ENCODE measurements around the gene NSMF. TPM values are rescaled to one million over a fixed set of nuclear protein-coding genes. Genes with fewer than 3 reads are reported as not detected.

NSMF gene
- total RNA-seq, 2 experiments from 2014 or later, result 57.6 to 60.3 TPM

GRCh38 chr9:137462986-137463930 is 4.1 kb upstream of the NSMF start:
- Mint-ChIP-seq H3K9me3 (no peaks in the 10 kb centered on the region), H3K27me3 (no peaks in the 10 kb centered on the region), H3K4me3 (peak overlapping the region; percentile 25), H3K4me1 (peaks cover 24% of the 10 kb centered on the region), H3K27ac (peak overlapping the region; percentile 78), H3K36me3 (ENCODE audit: low read depth) (no peaks in the 10 kb centered on the region)
- POLR2A ChIA-PET, result no interaction called here
- CTCF ChIA-PET, result interaction anchor here (1.4 to 1.6 kb wide), 2 partner anchors 28 to 40 kb away, joined by 5 to 6 read pairs; partner anchors contain the start of genes EXD3 and NOXA1
- no peak for DNase-seq

- no peaks in the 10 kb centered on the region for H3K9me3 Mint-ChIP-seq
- no peak for DNase-seq
- peak overlapping the region; percentile 91 for H3K27ac Mint-ChIP-seq
- CTCF ChIA-PET, result interaction anchor here (0.6 to 1.6 kb wide), 7 partner anchors 13 to 130 kb away, joined by 3 to 6 read pairs (median 4); partner anchors contain the start of genes EXD3 and NOXA1
- POLR2A ChIA-PET, result interaction anchor here (1.0 kb wide), 1 partner anchor 222 kb away, joined by 3 read pairs; the partner anchor contains the start of gene TUBB4B
- no peak overlapping the region for H3K4me3 Mint-ChIP-seq
- H3K27me3 Mint-ChIP-seq, result no peaks in the 10 kb centered on the region
- no peaks in the 10 kb centered on the region for H3K36me3 Mint-ChIP-seq (ENCODE audit: low read depth)
- peaks cover 24% of the 10 kb centered on the region for H3K4me1 Mint-ChIP-seq
These were observed 3.4 kb upstream of the NSMF start for GRCh38 chr9:137462396-137462985.

GRCh38 chr9:137461663-137462395 is 2.7 kb upstream of the NSMF start:
- Mint-ChIP-seq H3K27ac (peak overlapping the region; percentile 91), H3K4me1 (peaks cover 25% of the 10 kb centered on the region), H3K27me3 (no peaks in the 10 kb centered on the region), H3K4me3 (peak overlapping the region; percentile 66), H3K9me3 (no peaks in the 10 kb centered on the region), H3K36me3 (ENCODE audit: low read depth) (no peaks in the 10 kb centered on the region)
- ChIA-PET POLR2A (interaction anchor here (1.0 kb wide), 1 partner anchor 221 kb away, joined by 3 read pairs; the partner anchor contains the start of gene TUBB4B), CTCF (interaction anchor here (0.6 to 1.1 kb wide), 6 partner anchors 9 to 130 kb away, joined by 3 to 5 read pairs (median 4); partner anchors contain the start of genes EXD3 and NOXA1)
- peak; percentile 85 for DNase-seq

- H3K27me3 Mint-ChIP-seq, result no peaks in the 10 kb centered on the region
- H3K27ac Mint-ChIP-seq, result peak overlapping the region; percentile 78
- no peaks in the 10 kb centered on the region for H3K9me3 Mint-ChIP-seq
- peak overlapping the region; percentile 40 for H3K4me3 Mint-ChIP-seq
- no peaks in the 10 kb centered on the region for H3K36me3 Mint-ChIP-seq (ENCODE audit: low read depth)
- peaks cover 28% of the 10 kb centered on the region for H3K4me1 Mint-ChIP-seq
- no peak for DNase-seq
- POLR2A ChIA-PET, result interaction anchor here (1.0 kb wide), 1 partner anchor 220 kb away, joined by 3 read pairs; the partner anchor contains the start of gene TUBB4B
- CTCF ChIA-PET, result interaction anchor here (1.0 to 1.1 kb wide), 2 partner anchors 9 to 11 kb away, joined by 3 to 5 read pairs; no protein-coding TSS in a partner anchor
These were observed 2.2 kb upstream of the NSMF start for GRCh38 chr9:137461316-137461662.

- CTCF ChIA-PET, result interaction anchor here (1.1 kb wide), 1 partner anchor 8 kb away, joined by 5 read pairs; no protein-coding TSS in a partner anchor
- peaks cover 3% of the 10 kb centered on the region for H3K36me3 Mint-ChIP-seq (ENCODE audit: low read depth)
- POLR2A ChIA-PET, result no interaction called here
- H3K27ac Mint-ChIP-seq, result peak overlapping the region; percentile 87
- no peak for DNase-seq
- H3K4me1 Mint-ChIP-seq, result peaks cover 35% of the 10 kb centered on the region
- no peaks in the 10 kb centered on the region for H3K27me3 Mint-ChIP-seq
- H3K4me3 Mint-ChIP-seq, result peak overlapping the region; percentile 40
- no peaks in the 10 kb centered on the region for H3K9me3 Mint-ChIP-seq
These were observed 1.5 kb upstream of the NSMF start for GRCh38 chr9:137460363-137461315.

- POLR2A ChIA-PET, result no interaction called here
- CTCF ChIA-PET, result interaction anchor here (0.7 kb wide), 1 partner anchor 37 kb away, joined by 4 read pairs; the partner anchor contains the start of genes EXD3 and NOXA1
- H3K27me3 Mint-ChIP-seq, result no peaks in the 10 kb centered on the region
- DNase-seq, result no peak
- H3K4me1 Mint-ChIP-seq, result peaks cover 35% of the 10 kb centered on the region
- H3K27ac Mint-ChIP-seq, result peak overlapping the region; percentile 87
- peak overlapping the region; percentile 30 for H3K4me3 Mint-ChIP-seq
- no peaks in the 10 kb centered on the region for H3K9me3 Mint-ChIP-seq
- H3K36me3 Mint-ChIP-seq (ENCODE audit: low read depth), result peaks cover 3% of the 10 kb centered on the region
These were observed 648 bp upstream of the NSMF start for GRCh38 chr9:137459601-137460362.

GRCh38 chr9:137458194-137459151 is 661 bp downstream of the NSMF start:
- H3K27ac Mint-ChIP-seq, result no peak overlapping the region
- no peaks in the 10 kb centered on the region for H3K9me3 Mint-ChIP-seq
- H3K36me3 Mint-ChIP-seq (ENCODE audit: low read depth), result peaks cover 9% of the 10 kb centered on the region
- peaks cover 44% of the 10 kb centered on the region for H3K4me1 Mint-ChIP-seq
- CTCF ChIA-PET, result no interaction called here
- H3K27me3 Mint-ChIP-seq, result no peaks in the 10 kb centered on the region
- POLR2A ChIA-PET, result no interaction called here
- peak; percentile 37 for DNase-seq
- peak overlapping the region; percentile 41 for H3K4me3 Mint-ChIP-seq

GRCh38 chr9:137457406-137458193 is 1.5 kb downstream of the NSMF start:
- POLR2A ChIA-PET, result no interaction called here
- no peaks in the 10 kb centered on the region for H3K9me3 Mint-ChIP-seq
- H3K4me1 Mint-ChIP-seq, result peaks cover 42% of the 10 kb centered on the region
- CTCF ChIA-PET, result interaction anchor here (0.6 kb wide), 1 partner anchor 12 kb away, joined by 4 read pairs; no protein-coding TSS in a partner anchor
- DNase-seq, result no peak
- no peaks in the 10 kb centered on the region for H3K27me3 Mint-ChIP-seq
- H3K36me3 Mint-ChIP-seq (ENCODE audit: low read depth), result peaks cover 9% of the 10 kb centered on the region
- H3K4me3 Mint-ChIP-seq, result peak overlapping the region; percentile 19
- peak overlapping the region; percentile 25 for H3K27ac Mint-ChIP-seq

- ChIA-PET CTCF (interaction anchor here (0.6 to 1.6 kb wide), 4 partner anchors 11 to 34 kb away, joined by 3 to 6 read pairs (median 4); partner anchors contain the start of genes EXD3 and NOXA1), POLR2A (no interaction called here)
- no peak for DNase-seq
- Mint-ChIP-seq H3K36me3 (ENCODE audit: low read depth) (peaks cover 11% of the 10 kb centered on the region), H3K9me3 (no peaks in the 10 kb centered on the region), H3K27ac (peak overlapping the region; percentile 66), H3K4me1 (peaks cover 44% of the 10 kb centered on the region), H3K4me3 (peak overlapping the region; percentile 32), H3K27me3 (no peaks in the 10 kb centered on the region)
These were observed 2.2 kb downstream of the NSMF start for GRCh38 chr9:137456864-137457405.
